PC-9 (cell line): ENCODE results near the gene ANKK1. TPM values are rescaled to one million over a fixed set of nuclear protein-coding genes. Genes with fewer than 3 reads are reported as not detected.

Experiments
- BruUV-seq: library from RNA; stranded (reverse); fragments of 400-500 nt; replicated peaks from 2 replicates; lab custom pipeline; 2021; lab: Mats Ljungman, UMichigan
- CTCF ChIA-PET: fragments of 300-600 bp; sonication (Branson Sonifier 250); formaldehyde crosslinking; loops from one replicate; lab custom pipeline; 2022; ENCODE audit warnings: antibody characterized with exemption; lab: Charles Lee
- POLR2A ChIA-PET: fragments of 300-600 bp; sonication (Branson Sonifier 250); formaldehyde crosslinking; loops from one replicate; lab custom pipeline; 2022; ENCODE audit warnings: antibody characterized with exemption; ENCODE audit not compliant: unreplicated experiment; lab: Charles Lee
- DNase-seq, 2 experiments: peaks; one replicate each; pipeline versions ENCODE4 v3.0.0 to v3.0.0-alpha.2; 2015 to 2022; ENCODE audit warnings: mixed read lengths in 1 of 2
- H2AFZ ChIP-seq: fragments of 200-600 bp; sonication (generic); 2 replicates; pipeline ENCODE4 v1.8.1; 2017; ENCODE audit warnings: antibody characterized with exemption
- H3F3A ChIP-seq: fragments of 200-600 bp; sonication (generic); 2 replicates; pipeline ENCODE4 v1.8.1; 2017; ENCODE audit warnings: antibody characterized with exemption, mild to moderate bottlenecking, low read depth; ENCODE audit not compliant: insufficient read depth
- H3K27ac ChIP-seq: fragments of 200-600 bp; sonication (generic); 2 replicates; pipeline ENCODE4 v1.6.1; 2016; ENCODE audit warnings: mixed run types
- H3K27me3 ChIP-seq: fragments of 200-600 bp; sonication (generic); 2 replicates; pipeline ENCODE4 v1.6.1; 2016; ENCODE audit warnings: low read depth, mixed run types; ENCODE audit not compliant: insufficient read depth
- H3K36me3 ChIP-seq: fragments of 200-600 bp; sonication (generic); 2 replicates; pipeline ENCODE4 v1.6.1; 2016; ENCODE audit warnings: low read depth, mixed run types
- H3K4me1 ChIP-seq: fragments of 200-600 bp; sonication (generic); replicated peaks from 2 replicates; pipeline ENCODE4 v1.6.1; 2016; ENCODE audit warnings: mixed run types; ENCODE audit not compliant: insufficient read depth
- H3K4me2 ChIP-seq: fragments of 200-600 bp; sonication (generic); 2 replicates; pipeline ENCODE4 v1.6.1; 2017; ENCODE audit warnings: mixed run types
- H3K4me3 ChIP-seq: fragments of 200-600 bp; sonication (generic); 2 replicates; pipeline ENCODE4 v1.6.1; 2016; ENCODE audit warnings: mixed run types
- H3K79me2 ChIP-seq: fragments of 200-600 bp; sonication (generic); 2 replicates; pipeline ENCODE4 v1.6.1; 2017; ENCODE audit warnings: low read depth, mixed run types
- H3K9me2 ChIP-seq: fragments of 200-600 bp; sonication (generic); 2 replicates; pipeline ENCODE4 v1.8.1; 2017; ENCODE audit warnings: mild to moderate bottlenecking; ENCODE audit not compliant: insufficient read depth
- H3K9me3 ChIP-seq: fragments of 200-600 bp; sonication (generic); 2 replicates; pipeline ENCODE4 v1.8.1; 2016; ENCODE audit warnings: low read depth; ENCODE audit not compliant: insufficient read depth
- H4K20me1 ChIP-seq: fragments of 200-600 bp; sonication (generic); 2 replicates; pipeline ENCODE4 v1.8.1; 2017; ENCODE audit not compliant: insufficient read depth
- EZH2 ChIP-seq: fragments of 200-600 bp; sonication (generic); IDR thresholded peaks from 2 replicates; pipeline ENCODE4 v1.8.0; 2017; ENCODE audit warnings: antibody characterized with exemption, low read depth
- intact Hi-C: fragments of 100-400 bp; cut with micrococcal nuclease; formaldehyde crosslinking; loops from one replicate; pipeline ENCODE4 v1.10.0; 2022; ENCODE audit not compliant: unreplicated experiment
- total RNA-seq: library from RNA; stranded (reverse); gene quantifications from 2 replicates; pipeline ENCODE4 v1.2.3, GENCODE V29; 2021
- TF ChIP-seq, protein P1 (sequence below): fragments of 200-600 bp; sonication (generic); conservative IDR thresholded peaks from 2 replicates; pipeline ENCODE4 v1.6.1; 2017; ENCODE audit warnings: mixed run types, antibody characterized with exemption, mild to moderate bottlenecking, moderate library complexity

ANKK1 gene
- total RNA-seq, 1 experiment from 2014 or later: not detected

DNA sequence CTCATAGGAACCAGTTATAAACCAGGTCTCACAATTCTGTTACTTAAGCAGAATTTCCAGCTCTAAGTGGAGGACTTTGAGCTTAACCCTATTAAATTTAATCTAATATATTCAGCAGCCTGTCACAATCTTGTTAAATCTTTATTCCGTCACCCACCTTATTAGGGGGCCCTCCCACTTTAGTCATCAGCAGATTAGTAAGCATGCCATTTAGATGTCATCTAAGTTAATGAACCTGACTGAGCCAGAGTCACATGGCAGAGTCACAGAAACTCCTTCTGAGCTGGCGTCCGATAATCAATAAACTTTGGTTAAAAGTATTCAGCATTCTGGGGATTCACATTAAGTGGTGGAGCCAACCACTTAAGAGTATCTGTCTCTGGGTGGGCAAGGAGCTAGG is 38.1 kb upstream of the ANKK1 start:
- no peak overlapping the region for H2AFZ ChIP-seq
- H3F3A ChIP-seq: no peaks in the 10 kb centered on the region
- TF ChIP-seq EZH2: no peak
- TF ChIP-seq, protein P1, sequence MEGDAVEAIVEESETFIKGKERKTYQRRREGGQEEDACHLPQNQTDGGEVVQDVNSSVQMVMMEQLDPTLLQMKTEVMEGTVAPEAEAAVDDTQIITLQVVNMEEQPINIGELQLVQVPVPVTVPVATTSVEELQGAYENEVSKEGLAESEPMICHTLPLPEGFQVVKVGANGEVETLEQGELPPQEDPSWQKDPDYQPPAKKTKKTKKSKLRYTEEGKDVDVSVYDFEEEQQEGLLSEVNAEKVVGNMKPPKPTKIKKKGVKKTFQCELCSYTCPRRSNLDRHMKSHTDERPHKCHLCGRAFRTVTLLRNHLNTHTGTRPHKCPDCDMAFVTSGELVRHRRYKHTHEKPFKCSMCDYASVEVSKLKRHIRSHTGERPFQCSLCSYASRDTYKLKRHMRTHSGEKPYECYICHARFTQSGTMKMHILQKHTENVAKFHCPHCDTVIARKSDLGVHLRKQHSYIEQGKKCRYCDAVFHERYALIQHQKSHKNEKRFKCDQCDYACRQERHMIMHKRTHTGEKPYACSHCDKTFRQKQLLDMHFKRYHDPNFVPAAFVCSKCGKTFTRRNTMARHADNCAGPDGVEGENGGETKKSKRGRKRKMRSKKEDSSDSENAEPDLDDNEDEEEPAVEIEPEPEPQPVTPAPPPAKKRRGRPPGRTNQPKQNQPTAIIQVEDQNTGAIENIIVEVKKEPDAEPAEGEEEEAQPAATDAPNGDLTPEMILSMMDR: no peak
- H3K27me3 ChIP-seq: no peaks in the 10 kb centered on the region
- H4K20me1 ChIP-seq: no peaks in the 10 kb centered on the region
- no peaks in the 10 kb centered on the region for H3K9me2 ChIP-seq
- CTCF ChIA-PET: no interaction called here
- H3K79me2 ChIP-seq: no peaks in the 10 kb centered on the region
- POLR2A ChIA-PET: no interaction called here
- intact Hi-C loops: no loop called here
- no peak overlapping the region for H3K27ac ChIP-seq
- no peaks in the 10 kb centered on the region for H3K4me1 ChIP-seq
- H3K9me3 ChIP-seq: no peaks in the 10 kb centered on the region
- H3K4me2 ChIP-seq: no peak overlapping the region
- BruUV-seq: no TSS peak
- H3K4me3 ChIP-seq: no peak overlapping the region
- DNase-seq: no peak
- no peaks in the 10 kb centered on the region for H3K36me3 ChIP-seq

DNA sequence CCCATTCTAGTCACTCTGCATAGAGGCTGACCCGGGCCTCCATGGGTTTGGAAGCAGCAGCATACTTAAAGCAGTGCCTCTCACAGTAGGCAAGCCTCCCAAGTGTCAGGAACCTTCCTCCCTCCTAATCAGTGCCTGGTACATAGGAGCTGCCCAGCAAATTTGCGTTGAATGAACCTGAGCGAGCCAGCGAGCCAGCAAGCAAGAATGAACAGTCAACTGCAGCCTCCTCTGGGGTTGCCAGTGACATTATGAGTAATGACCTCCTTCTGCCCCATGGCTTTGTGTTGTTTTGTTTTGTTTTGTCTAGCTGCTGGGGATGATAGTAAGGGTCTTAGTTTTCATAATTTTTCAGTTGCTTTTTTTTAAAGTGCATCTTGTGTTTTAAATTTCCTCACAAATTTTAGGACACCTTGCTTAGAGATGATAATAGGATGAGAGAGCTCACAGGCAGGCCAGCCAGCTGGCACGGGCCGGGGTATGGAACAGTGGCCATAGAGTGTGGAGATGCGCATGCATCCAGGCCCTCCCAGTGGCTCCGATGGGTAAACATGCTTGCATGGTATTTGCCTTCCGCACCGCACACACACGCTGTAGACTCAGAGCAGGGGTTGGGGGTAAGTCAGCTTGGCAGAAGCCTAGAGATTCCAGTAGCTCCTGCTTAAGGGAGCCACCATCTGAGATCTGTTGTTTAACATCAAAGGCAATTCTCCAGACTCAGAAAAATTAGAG is 37.1 kb upstream of the ANKK1 start:
- no peak overlapping the region for H3K4me2 ChIP-seq
- BruUV-seq: no TSS peak
- no peaks in the 10 kb centered on the region for H3K9me3 ChIP-seq
- no peaks in the 10 kb centered on the region for H4K20me1 ChIP-seq
- no peaks in the 10 kb centered on the region for H3F3A ChIP-seq
- no peak overlapping the region for H3K27ac ChIP-seq
- CTCF ChIA-PET: no interaction called here
- intact Hi-C loops: no loop called here
- POLR2A ChIA-PET: interaction anchor here (0.6 kb wide), 1 partner anchor 551 kb away, joined by 6 read pairs; no protein-coding TSS in a partner anchor
- H3K36me3 ChIP-seq: 0 out of 2 replicates have a peak, but pooled peaks cover under 1% of the 10 kb centered on the region
- H3K9me2 ChIP-seq: no peaks in the 10 kb centered on the region
- no peak overlapping the region for H2AFZ ChIP-seq
- TF ChIP-seq, protein P1: no peak
- no peak for TF ChIP-seq EZH2
- no peaks in the 10 kb centered on the region for H3K4me1 ChIP-seq
- H3K27me3 ChIP-seq: no peaks in the 10 kb centered on the region
- H3K4me3 ChIP-seq: no peak overlapping the region
- DNase-seq: no peak
- H3K79me2 ChIP-seq: no peaks in the 10 kb centered on the region

DNA sequence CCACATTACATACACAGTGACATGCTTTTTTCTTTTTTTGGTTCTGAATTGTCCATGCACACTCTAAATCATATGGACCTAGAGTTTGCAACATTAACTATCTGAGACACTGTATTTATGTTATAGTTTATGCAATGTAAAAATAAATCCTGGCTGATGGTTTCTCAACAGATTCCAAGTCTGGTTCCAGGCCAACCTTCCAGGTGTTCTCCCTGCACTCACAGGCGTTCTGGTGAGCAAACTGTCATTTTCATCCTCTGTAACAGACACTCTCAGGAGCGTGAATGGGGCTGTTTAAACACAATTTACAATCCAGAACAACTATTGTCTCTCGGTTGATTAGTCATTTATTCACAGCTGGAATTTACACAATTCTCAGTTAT is 36.5 kb upstream of the ANKK1 start:
- H2AFZ ChIP-seq: no peak overlapping the region
- no peaks in the 10 kb centered on the region for H3K9me3 ChIP-seq
- no peaks in the 10 kb centered on the region for H3K9me2 ChIP-seq
- no peaks in the 10 kb centered on the region for H3K27me3 ChIP-seq
- no peak overlapping the region for H3K4me3 ChIP-seq
- H3K36me3 ChIP-seq: peaks cover 6% of the 10 kb centered on the region
- H3K27ac ChIP-seq: no peak overlapping the region
- H3K79me2 ChIP-seq: no peaks in the 10 kb centered on the region
- intact Hi-C loops: no loop called here
- no peak overlapping the region for H3K4me2 ChIP-seq
- no peaks in the 10 kb centered on the region for H4K20me1 ChIP-seq
- no TSS peak for BruUV-seq
- DNase-seq: no peak
- CTCF ChIA-PET: no interaction called here
- H3K4me1 ChIP-seq: no peaks in the 10 kb centered on the region
- POLR2A ChIA-PET: interaction anchor here (0.6 kb wide), 1 partner anchor 551 kb away, joined by 6 read pairs; no protein-coding TSS in a partner anchor
- no peaks in the 10 kb centered on the region for H3F3A ChIP-seq
- no peak for TF ChIP-seq EZH2
- TF ChIP-seq, protein P1: no peak
